ENCODE results near the gene SSRP1.

The SSRP1 gene

GRCh38 chr11:57359396-57359795 lies 23.7 kb upstream of the SSRP1 start:
- no peak for DNase-seq (ENCODE audit: low spot score)

DNA sequence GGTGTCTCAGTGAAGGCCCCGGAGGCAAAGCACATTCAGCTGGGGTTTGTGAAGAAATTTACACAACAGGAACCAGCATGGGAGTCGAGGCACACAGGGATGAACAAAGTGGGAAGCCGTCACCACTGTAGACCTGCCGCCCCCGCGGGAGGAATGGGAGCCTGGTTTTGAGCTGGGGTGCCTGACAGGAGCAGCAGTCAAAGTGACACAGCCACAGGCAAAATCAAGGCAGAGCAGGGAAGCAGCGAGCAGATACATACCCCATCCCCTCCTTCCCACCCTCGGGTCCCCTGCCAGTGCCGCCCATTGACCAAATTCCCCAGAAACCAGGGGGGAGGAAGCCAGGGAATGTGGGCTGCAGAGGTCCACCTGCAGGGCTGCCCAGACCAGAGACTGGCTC lies 23.3 kb upstream of the SSRP1 start:
- no peak for DNase-seq (ENCODE audit: low spot score)

DNA sequence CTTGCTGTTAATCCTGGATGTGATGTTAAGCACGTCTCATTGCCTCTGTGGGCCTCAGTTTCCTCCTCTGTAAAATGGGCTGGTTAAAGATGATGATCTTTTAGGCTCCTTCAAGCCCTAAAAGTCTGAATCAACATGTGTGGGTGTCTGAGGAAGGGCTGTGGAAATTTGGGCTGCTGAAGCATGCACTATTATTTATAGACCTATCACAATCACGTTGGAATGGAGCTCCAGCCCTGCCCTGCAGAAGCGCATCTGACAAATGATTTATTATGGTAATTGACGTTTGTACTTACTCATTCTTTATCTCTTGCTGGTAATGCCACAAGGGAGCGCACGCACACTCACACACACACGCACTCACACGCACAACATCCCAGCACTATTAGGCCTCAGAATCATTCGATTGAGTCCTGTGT lies 22.9 kb upstream of the SSRP1 start:
- no peak for DNase-seq (ENCODE audit: low spot score)

DNA sequence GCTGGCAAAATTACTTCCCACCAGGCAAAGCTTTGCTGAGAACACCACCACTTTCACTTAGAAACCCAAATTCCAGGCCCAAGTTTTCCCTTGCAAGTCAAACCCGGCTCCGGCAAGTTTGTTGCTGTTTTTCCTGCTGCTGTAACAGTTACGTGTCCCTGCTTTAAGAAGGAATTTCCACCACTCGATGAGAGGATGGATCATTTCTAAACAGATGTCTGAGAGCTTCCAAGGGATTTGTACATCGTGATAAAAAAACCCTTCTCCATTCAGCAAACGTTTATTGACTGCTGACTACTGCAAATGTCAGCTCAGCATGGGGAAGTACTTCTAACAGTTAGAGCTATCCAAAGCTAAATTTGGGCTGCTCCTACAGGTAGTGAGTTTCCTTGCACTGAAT lies 22.2 kb upstream of the SSRP1 start:
- no peak for DNase-seq (ENCODE audit: low spot score)

DNA sequence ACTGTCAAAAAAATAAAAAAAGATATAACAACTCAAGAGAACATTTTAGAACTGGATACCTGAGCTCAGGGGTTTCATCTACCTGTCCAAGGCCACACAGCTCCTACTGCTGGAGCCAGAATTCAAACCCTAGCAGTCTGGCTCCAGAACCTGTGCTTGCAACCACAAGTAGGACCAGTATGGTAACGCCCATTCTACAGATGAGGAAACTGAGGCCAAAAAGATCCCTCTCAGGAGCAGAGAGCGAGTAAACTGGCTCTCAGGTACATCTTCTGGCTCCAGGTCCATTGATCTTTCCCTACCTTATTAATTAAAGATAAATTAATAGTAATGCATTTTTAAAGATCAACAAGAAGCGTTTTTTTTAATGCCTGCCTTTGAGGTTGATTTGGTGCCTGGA lies 21.6 kb upstream of the SSRP1 start:
- no peak for DNase-seq (ENCODE audit: low spot score)

GRCh38 chr11:57356268-57356667 lies 20.6 kb upstream of the SSRP1 start:
- no peak for DNase-seq (ENCODE audit: low spot score)

DNA sequence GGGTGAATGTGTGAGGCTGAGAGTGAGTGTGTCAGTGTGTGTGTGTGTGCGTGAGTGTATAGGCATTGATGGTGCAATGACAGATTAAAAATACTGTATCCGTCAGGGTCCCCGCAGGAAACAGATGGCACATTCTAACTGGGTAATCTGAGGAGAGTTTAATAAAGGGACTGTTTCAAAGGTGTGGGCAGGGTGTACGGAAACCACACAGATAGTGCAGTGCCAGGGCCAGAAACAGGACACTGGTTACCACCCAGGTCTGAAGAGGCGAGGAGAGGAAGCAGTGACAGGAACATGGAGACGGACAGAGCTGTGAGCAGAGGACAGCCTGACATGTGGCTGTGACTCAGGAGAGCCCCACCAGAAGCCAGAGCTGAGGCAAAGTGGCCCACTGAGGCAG lies 19.0 kb upstream of the SSRP1 start:
- DNase-seq (ENCODE audit: low spot score), result no peak

DNA sequence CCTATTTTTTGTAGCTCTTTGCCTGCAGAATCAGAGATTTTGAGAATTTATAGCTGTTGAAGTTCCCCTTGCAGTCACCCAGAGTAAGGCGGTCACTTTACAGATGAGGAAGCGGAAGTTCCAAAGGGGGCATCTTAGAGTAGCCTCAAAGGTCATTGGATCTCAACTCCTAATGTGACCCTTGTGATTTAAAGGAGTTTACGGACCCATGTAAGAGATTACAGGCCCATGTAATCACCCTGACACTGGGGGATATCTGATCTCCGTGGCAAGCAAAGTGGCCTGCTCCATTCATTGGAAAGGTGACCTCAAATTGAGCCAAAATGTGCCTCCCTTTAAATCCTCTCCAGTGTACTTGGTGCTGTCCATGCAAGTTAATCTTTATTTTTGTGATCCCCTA lies 18.2 kb upstream of the SSRP1 start:
- no peak for DNase-seq (ENCODE audit: low spot score)

DNA sequence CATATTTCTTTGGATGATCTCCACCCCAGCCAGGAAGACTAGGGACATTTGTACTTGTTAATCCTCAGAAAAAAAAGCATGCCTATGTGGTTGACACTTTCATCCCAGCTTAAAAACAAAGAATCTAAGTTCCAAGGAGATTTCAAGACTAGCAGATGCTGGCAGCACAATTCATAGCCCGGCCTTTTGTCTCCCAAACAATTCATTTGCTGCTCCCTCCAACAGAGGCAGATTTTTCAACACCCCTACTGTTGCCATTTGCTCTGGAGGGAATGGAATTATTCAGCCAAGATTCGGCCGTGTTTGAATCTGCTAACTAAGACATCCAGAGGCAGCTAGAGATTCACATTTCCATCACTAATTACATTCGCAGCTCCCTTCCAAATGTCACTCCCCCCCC lies 17.8 kb upstream of the SSRP1 start:
- no peak for DNase-seq (ENCODE audit: low spot score)

DNA sequence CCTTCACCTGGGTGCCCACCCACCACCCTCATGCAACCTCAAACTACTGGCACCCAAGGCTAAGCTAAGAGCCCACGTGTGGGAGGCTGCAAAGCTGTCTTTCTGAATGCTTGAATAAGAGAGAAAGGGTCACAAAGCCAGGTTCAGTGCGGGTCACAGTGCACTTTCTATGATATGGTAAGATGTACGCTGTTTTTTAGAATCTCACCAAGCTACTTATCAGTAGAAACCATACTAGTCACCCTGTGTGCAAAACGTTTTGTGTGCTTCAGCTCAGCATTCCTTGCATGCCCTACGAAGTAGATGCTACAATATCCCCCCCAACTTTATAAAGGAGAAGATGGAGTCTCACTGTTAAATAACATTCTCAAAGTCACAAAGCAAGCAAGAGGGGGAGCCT lies 17.3 kb upstream of the SSRP1 start:
- DNase-seq (ENCODE audit: low spot score), result no peak

GRCh38 chr11:57349491-57350274 lies 14.0 kb upstream of the SSRP1 start:
- peak; percentile 62 for DNase-seq (ENCODE audit: low spot score)

DNA sequence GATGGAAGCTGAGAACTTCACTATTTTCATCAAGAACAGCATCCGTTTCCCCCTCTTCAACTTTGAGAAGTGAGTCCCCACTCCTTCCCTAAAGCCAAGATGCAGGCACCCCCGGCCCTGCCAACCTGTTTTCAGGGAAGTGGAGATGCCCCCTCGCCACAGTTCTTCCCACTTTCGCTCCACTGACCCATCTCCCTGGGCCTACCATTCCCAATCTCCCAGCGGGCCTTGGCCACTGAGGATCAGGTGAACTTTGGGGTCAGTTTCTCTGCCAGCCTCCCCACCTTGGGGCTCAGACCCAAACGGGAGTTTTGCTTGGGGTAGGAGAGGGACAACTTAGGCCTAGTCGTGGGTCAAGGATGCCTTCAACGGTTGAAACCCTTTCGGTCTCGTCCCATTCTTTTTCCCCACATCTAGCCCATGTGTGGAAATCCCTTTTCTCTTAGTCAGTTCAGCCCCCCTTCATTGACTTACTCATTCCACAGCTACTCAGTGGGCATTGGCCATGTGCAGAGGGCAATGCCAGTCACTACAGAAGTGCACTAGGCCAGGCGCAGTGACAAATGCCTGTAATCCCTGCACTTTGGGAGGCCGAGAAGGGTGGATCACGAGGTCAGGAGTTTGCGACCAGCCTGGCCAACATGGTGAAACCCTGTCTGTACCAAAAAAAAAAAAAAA lies 13.1 kb upstream of the SSRP1 start:
- DNase-seq (ENCODE audit: low spot score), result no peak

- DNase-seq (ENCODE audit: low spot score), result no peak
Measured at GRCh38 chr11:57348052-57348451, 12.4 kb upstream of the SSRP1 start.

DNA sequence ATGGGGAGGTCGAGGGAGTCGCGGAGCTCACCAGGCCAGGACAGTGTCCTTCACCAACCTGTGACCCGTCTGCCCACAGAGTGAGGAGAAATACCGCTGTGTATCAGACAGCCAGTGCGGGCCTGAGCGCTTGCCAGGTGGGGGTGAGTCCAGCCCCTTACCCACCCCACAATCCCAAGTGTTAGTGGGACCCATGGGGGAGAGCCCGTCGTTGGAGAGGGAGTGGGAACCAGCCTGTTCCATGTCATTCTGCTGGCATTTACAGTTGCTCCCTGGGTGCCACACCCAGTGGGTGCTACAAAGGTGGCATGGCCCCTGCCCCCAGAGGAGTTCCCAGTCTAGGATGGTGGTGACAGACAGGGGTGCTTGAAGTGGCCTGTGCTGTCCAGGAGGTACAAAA lies 11.6 kb upstream of the SSRP1 start:
- no peak for DNase-seq (ENCODE audit: low spot score)

- peak; percentile 81 for DNase-seq (ENCODE audit: low spot score)
Measured at GRCh38 chr11:57345555-57346211, 10.0 kb upstream of the SSRP1 start.

DNA sequence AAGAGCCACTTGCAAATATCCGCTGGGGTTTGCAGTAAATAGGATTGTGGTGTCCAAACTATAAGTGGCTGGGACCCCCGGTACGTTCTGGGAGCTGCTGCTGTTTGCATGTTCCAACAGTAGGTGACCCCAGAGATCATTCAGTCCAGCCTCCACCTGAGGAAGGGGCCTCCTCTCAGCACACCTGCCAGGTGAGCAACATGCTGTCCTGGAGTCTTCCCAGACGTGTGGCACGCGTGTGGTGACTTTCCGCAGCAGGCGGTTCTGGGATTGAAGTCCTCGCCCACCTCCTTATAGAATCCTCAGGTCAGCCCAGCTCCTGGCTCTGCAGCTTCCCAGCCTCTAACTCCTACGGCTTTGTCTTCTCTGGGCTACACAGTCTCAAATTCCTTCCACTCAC lies 9.1 kb upstream of the SSRP1 start:
- no peak for DNase-seq (ENCODE audit: low spot score)

GRCh38 chr11:57343825-57344224 lies 8.1 kb upstream of the SSRP1 start:
- DNase-seq (ENCODE audit: low spot score), result no peak

GRCh38 chr11:57342702-57343101 lies 7.0 kb upstream of the SSRP1 start:
- DNase-seq (ENCODE audit: low spot score), result no peak

- DNase-seq (ENCODE audit: low spot score), result no peak
Measured at GRCh38 chr11:57341250-57341808, 5.6 kb upstream of the SSRP1 start.

DNA sequence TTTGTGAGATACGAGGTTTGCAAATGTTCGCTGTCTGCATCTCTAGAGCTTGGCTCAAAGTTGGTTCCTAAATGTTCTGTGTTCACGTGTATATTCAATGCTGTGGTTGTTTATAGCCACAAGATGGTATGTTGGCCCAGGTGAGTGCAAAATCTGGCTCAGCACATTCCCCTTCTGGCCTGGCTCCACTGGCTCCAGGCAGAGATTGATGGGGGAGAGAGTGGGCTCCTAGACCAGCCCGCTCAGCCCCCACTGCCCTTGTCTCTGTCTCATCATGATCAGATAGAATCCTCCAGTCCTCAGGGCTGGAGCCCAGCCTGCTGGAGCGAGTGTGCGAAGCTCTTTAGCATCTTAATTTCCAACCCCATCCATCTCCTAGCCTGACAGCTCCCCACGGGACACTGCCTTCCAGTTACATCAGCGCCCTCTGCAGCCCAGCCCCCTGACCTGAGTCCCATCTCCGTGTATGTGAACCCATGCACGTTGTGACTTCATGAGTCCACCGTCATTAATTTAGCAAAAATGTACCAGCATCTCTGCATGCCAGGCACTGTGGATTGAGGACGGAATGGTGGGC lies 4.4 kb upstream of the SSRP1 start:
- no peak for DNase-seq (ENCODE audit: low spot score)

DNA sequence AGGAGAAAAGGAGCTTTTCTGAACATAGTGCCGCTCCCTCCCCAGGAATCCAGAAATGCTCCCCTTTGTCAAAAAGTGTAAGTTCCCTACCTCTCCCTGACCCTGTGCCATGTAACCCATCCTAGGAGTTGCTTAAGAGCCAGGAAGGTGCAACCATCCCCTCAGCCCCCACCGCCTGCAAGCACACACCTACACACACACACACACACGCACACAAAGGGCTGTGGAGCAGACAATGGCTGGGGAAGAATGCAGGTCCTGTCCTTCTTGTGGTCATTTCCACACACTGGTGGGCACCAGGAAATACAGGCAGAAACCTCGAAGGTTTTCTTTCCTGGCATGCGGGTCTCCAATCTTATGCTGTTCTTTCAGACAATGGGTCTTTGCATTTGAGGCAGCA lies 3.6 kb upstream of the SSRP1 start:
- no peak for DNase-seq (ENCODE audit: low spot score)

DNA sequence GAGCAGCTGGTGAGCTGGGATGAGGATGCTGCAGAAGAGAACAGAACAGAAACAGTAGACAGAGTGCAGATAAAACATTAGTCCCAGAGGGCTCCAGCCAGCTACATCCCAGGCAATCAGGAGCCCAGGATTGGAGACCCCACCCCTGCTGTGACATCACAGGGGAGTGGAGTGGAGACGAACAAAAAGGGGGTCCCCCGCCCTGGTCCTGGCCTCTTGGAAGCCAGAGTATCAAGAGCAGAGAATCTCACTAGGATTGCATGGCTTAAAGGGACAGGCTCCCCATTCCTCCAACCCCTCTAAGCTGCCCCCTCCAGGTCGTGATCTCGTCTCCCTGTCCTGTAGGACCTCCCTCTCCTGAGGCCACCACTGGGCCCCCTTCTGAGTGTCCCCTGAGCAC lies 2.5 kb upstream of the SSRP1 start, which contains the start of gene P2RX3:
P2RX3 (plus strand) TSS at position 211 of the 400 bp plus-strand sequence. CDS start 199 bp downstream, outside the sequence.
- no peak for DNase-seq (ENCODE audit: low spot score)

Data from hematopoietic multipotent progenitor cell treated with erythropoietin and hydrocortisone succinate and interleukin-3 and kit ligand, for 17 days (in vitro differentiated cells).